HG03469 (cell line): Measurements from ENCODE around the gene PCDHGB5.
A peak's percentile ranks its signal among the peaks of the same experiment; 100 is the strongest.
"Not testable (repeated sequence)": the region's sequence is repeated elsewhere in the genome, so short reads cannot be mapped to it uniquely, and the experiment has no call there.

Source experiments
- ATAC-seq: cut with Tn5 transposase; IDR thresholded peaks from one replicate; pipeline ENCODE4 v1.9.1; 2021; ENCODE audit warnings: mild to moderate bottlenecking, moderate library complexity, moderate number of reproducible peaks; ENCODE audit not compliant: unreplicated experiment

PCDHGB5 gene

DNA sequence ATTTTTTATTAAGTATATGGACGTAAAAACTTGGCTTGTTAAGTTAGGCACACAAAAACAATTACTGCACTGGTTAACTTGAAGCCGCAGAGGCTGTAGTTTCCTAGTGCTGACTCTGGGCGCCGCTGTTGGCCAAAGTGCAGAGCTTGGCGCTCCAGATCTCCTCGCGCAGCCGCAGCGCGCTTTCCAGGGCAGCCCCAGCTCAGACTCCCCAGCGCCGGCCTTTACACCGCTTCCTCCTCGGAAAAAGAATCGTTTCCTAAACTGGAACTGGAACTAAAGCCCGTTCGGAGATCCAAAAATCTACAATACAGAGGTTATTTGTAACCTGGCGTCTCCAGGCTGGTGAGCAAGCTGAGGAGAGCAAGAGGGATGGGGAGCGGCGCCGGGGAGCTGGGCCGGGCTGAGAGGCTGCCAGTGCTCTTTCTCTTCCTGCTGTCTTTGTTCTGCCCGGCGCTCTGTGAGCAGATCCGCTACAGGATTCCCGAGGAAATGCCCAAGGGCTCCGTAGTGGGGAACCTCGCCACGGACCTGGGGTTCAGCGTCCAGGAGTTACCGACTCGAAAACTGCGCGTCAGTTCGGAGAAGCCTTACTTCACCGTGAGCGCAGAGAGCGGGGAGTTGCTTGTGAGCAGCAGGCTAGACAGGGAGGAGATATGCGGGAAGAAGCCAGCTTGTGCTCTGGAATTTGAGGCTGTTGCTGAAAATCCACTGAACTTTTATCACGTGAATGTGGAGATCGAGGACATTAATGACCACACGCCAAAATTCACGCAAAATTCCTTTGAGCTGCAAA, at the start of gene PCDHGB5:
TSS of gene PCDHGB5 (plus strand) at position 192 of the 796 bp plus-strand sequence. CDS start at position 373, 181 bp downstream.
- ATAC-seq = not testable (repeated sequence)

DNA sequence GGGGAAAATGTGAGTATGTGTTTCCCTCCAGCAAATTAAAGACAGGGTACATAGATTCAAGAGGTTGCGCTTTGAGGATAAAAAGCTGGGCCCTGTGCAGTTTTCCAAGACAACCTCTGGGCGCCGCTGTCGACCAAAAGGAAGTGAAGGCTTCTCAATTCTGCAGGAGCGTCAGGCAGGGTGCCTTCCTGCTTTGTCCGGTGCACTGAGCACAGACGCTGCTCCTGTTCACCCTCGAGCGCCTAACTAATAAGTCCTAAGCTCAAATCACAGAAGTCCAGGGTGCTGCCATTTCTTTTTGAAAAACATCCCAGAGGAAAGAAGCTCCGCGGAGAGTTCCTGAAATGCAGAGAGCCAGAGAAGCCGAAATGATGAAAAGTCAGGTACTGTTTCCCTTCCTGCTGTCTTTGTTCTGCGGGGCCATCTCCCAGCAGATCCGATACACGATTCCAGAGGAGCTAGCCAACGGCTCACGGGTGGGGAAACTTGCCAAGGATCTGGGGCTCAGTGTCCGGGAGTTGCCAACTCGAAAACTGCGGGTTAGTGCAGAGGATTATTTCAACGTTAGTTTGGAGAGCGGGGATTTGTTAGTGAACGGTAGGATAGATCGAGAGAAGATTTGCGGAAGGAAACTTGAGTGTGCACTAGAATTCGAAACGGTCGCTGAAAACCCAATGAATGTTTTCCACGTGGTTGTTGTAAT, 47.7 kb upstream of the PCDHGB5 start, which contains the start of gene PCDHGB1:
TSS of gene PCDHGB1 (plus strand) at position 183 of the 703 bp plus-strand sequence. CDS start at position 345, 162 bp downstream.
- peak; percentile 60 for ATAC-seq

DNA sequence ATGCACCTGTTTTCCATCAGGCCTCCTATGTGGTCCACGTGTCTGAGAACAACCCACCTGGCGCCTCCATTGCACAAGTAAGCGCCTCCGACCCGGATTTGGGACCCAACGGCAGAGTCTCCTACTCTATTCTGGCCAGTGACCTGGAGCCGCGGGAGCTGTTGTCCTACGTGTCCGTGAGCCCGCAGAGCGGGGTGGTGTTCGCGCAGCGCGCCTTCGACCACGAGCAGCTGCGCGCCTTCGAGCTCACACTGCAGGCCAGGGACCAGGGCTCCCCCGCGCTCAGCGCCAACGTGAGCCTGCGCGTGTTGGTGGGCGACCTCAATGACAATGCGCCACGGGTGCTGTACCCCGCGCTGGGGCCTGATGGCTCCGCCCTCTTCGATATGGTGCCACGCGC, 46.2 kb upstream of the PCDHGB5 start:
- ATAC-seq = no peak

DNA sequence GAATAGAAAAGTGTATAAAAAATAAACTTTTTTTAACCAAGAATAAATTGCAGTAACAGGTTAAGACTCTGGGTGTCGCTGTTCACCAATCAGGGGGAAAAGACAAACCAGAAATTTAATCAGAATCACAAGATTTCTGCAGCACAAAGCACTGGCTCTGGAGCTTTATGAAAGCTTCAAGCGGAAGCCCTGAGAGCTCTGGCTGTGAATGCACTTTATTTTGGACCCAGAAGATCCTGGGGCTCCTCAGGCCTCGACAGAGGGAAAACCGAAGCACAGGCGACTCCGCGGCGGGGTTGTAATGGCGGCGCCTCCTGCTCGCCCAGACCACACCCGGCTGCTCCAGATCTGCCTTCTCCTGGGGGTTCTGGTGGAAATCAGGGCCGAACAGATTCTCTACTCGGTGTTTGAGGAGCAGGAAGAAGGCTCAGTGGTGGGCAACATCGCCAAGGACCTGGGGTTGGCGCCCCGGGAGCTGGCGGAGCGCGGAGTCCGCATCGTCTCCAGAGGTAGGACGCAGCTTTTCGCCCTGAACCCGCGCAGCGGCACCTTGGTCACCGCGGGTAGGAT, 42.8 kb upstream of the PCDHGB5 start, which contains the start of gene PCDHGA4:
TSS of gene PCDHGA4 (plus strand) at position 122 of the 570 bp plus-strand sequence. CDS start at position 209, 87 bp downstream.
- ATAC-seq = no peak

DNA sequence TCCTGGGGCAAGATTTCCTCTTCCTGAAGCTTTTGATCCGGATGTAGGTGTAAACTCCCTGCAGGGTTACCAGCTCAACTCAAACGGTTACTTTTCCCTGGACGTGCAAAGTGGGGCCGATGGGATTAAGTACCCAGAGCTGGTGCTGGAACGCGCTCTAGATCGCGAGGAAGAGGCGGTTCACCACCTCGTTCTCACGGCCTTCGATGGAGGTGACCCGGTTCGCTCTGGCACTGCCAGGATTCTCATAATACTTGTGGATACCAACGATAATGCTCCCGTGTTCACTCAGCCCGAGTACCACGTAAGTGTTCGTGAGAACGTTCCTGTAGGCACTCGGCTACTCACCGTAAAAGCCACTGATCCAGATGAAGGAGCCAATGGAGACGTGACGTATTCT, 42.1 kb upstream of the PCDHGB5 start:
- ATAC-seq = no peak

DNA sequence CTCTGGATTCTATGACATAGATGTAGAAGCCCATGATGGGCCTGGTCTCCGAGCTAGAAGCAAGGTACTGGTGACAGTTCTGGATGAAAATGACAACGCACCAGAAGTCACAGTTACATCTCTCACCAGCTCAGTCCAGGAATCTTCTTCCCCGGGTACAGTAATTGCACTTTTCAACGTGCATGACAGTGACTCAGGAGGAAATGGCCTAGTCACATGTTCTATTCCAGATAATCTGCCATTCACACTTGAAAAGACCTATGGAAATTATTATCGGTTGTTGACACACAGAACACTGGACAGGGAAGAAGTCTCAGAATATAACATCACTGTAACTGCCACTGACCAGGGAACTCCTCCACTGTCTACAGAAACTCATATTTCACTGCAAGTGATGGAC, 41.6 kb upstream of the PCDHGB5 start:
- ATAC-seq = no peak

DNA sequence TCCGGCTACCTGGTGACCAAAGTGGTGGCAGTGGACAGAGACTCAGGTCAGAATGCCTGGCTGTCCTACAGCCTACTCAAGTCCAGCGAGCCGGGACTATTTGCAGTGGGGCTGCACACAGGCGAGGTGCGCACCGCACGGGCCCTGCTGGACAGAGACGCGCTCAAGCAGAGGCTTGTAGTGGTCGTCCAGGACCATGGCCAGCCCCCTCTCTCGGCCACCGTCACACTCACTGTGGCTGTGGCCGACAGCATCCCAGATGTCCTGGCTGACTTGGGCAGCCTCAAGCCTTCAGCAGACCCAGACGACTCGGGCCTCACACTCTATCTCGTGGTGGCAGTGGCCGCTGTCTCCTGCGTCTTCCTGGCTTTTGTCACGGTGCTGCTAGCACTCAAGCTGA, 40.8 kb upstream of the PCDHGB5 start:
- no peak for ATAC-seq

DNA sequence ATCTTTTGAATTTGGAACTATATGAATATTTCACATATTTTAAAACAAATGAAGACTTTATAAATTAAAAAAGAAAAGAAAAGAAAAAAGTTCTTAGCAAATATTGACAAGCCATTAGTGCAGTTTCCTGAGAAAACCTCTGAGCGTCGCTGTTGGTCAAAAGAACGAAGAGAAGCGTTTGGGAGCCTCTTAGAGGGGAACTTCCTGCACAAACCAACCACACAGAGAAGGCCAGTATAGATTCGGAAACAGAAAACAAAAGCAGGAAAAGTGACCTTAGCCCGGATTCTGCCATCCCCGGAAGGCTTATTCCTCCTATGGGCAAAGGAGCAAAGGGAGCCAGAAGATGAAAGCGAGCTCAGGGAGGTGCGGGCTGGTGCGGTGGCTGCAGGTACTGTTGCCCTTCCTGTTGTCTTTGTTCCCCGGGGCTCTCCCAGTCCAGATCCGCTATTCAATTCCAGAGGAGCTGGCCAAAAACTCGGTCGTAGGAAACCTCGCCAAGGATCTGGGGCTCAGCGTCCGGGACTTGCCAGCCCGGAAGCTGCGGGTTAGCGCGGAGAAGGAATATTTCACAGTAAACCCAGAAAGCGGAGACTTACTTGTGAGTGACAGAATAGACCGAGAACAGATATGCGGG, 37.8 kb upstream of the PCDHGB5 start, which contains the start of gene PCDHGB2:
TSS of gene PCDHGB2 (plus strand) at position 205 of the 637 bp plus-strand sequence. CDS start at position 347, 142 bp downstream.
- peak; percentile 74 for ATAC-seq

DNA sequence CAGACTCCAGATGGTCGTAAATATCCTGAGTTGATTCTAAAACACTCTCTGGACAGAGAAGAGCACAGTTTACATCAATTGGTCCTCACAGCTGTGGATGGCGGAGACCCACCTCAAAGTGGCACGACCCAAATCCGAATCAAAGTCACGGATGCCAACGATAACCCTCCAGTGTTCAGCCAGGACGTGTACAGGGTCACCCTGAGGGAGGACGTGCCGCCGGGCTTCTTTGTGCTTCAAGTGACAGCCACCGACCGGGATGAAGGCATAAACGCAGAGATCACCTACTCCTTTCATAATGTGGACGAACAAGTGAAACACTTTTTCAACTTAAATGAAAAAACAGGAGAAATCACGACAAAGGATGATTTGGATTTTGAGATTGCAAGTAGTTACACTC, 37.1 kb upstream of the PCDHGB5 start:
- no peak for ATAC-seq

DNA sequence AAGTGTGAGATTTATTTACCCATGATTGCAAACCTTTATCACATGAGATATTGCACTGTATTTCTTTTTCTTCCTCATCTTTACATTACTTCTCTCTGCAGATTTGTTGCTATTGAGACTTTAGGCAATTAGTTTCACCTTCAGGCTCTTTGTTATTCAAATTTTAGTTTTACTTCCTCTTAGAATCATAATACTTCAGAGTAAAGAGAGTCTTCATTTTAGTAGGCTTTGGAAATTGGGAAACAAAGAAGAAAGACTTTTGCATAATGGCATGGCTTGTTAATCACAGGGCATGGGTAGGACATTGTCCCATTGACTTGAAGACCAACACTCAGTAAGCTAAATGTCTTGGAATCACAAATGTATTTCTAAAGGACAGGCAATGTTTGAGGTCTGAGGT, 35.0 kb upstream of the PCDHGB5 start:
- no peak for ATAC-seq

DNA sequence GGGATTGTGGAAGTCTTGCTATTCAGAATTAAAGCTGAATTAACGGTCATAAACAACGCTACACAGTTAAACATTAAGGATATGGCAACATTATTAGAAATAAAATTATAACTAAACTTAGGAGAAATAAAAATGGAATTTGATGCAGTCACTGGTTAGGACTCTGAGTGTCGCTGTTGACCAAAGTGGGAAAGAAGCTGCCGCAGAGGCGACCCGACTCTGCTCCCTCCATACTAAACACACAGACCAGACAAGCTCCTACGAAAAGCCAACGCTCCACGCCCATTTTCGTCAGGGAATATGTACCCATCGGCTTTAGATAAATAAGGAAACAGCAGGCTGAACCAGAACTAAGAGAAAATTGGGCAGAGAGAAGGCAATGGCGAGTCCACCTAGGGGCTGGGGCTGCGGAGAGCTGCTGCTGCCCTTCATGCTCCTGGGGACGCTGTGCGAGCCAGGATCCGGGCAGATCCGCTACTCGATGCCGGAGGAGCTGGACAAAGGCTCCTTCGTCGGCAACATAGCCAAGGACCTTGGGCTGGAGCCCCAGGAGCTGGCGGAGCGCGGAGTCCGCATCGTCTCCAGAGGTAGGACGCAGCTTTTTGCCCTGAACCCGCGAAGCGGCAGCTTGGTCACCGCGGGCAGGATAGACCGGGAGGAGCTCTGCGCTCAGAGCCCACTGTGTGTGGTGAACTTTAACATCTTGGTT, 33.6 kb upstream of the PCDHGB5 start, which contains the start of gene PCDHGA5:
TSS of gene PCDHGA5 (plus strand) at position 211 of the 709 bp plus-strand sequence. CDS start at position 380, 169 bp downstream.
- ATAC-seq = no peak

DNA sequence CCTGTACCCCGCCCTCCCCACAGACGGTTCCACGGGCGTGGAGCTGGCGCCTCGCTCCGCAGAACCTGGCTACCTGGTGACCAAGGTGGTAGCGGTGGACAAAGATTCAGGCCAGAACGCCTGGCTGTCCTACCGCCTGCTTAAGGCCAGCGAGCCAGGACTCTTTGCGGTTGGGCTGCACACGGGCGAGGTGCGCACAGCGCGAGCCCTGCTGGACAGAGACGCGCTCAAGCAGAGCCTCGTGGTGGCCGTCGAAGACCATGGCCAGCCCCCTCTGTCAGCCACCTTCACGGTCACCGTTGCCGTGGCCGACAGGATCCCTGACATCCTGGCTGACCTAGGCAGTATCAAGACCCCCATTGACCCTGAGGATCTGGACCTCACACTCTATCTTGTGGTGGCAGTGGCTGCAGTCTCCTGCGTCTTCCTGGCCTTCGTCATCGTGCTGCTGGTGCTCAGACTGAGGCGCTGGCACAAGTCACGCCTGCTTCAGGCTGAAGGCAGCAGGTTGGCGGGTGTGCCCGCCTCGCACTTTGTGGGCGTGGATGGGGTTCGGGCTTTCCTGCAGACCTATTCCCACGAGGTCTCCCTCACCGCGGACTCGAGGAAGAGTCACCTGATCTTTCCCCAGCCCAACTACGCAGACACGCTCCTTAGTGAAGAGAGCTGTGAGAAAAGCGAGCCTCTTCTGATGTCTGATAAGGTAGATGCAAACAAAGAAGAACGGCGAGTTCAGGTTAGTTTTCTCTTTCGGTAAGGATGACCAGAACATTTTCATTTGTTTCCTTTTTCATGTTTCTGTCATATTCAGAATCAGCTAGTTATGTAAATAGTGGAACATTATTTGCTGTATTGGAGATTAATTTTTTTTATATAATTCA, 31.5 kb upstream of the PCDHGB5 start:
- ATAC-seq = no peak

DNA sequence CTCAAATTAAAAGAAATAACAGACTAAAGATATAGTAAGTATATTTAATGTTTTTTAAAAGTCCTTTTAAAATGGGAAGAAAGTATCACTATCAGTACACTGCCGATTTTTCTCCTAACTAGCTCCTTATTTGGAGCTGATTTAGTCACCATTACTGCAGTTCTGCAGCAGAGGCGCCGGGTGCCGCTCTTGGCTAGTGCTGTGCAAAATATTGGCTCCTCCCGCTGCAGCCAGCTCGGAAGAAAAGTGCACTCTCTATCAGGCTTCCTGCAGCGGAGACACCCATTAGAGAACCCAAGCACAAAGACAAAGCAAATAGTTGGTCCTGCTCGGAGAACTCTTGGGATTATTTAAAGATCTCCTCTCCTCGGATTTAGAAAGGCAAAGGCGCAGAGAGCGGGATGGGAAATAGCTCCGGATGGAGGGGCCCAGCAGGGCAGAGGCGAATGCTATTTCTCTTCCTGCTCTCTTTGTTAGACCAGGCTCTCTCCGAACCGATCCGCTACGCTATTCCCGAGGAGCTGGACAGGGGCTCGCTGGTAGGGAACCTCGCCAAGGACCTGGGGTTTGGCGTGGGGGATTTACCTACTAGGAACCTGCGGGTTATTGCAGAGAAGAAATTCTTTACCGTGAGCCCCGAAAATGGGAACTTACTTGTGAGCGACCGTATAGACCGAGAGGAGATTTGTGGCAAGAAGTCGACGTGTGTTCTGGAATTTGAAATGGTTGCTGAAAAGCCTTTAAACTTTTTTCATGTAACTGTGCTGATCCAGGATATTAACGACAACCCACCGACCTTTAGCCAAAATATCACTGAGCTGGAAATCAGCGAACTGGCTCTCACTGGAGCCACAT, 27.5 kb upstream of the PCDHGB5 start, which contains the start of gene PCDHGB3:
TSS of gene PCDHGB3 (plus strand) at position 249 of the 855 bp plus-strand sequence. CDS start at position 402, 153 bp downstream.
- ATAC-seq = peak; percentile 96

DNA sequence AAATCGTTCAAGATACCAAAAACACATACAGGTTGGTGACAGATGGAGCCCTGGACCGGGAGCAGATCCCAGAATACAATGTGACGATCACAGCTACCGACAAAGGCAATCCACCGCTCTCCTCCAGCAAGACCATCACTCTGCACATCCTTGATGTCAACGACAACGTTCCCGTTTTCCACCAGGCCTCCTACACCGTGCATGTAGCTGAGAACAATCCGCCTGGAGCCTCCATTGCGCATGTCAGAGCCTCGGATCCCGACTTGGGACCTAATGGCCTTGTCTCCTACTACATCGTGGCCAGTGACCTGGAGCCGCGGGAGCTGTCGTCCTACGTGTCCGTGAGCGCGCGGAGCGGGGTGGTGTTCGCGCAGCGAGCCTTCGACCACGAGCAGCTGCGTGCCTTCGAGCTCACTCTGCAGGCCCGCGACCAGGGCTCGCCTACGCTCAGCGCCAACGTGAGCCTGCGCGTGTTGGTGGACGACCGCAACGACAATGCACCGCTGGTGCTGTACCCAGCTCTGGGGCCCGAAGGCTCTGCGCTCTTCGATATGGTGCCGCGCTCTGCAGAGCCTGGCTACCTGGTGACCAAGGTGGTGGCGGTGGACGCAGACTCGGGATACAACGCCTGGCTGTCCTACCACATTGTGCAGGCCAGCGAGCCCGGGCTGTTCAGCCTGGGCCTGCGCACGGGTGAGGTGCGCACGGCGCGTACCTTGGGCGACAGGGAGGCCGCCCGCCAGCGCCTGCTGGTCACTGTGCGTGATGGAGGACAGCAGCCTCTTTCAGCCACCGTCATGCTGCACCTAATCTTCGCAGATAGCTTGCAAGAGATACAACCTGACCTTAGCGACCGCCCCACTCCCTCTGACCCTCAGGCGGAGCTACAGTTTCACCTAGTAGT, 25.9 kb upstream of the PCDHGB5 start:
- ATAC-seq = no peak

DNA sequence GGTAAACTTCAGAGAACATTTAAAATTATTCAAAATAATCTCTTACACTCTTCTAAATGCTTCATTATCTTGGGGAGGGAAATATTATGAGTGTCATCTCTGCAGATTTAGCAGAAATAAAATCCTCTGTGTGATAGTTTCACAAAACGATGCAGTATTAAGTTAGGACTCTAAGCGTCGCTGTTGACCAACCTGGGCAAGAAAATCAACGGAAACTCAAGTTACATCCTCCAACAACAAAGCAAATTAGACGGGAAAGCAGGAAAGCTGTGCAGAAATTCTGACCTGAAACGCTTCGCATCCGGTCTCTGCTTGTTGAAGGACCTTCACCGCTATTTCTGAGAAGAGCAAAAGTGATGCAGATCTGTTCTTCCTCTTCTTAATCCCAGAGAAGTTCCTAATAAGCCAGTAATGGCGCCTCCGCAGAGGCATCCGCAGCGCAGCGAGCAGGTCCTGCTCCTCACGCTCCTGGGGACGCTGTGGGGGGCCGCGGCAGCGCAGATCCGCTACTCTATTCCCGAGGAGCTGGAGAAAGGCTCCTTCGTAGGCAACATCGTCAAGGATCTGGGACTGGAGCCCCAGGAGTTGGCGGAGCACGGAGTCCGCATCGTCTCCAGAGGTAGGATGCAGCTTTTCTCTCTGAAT, 24.0 kb upstream of the PCDHGB5 start, which contains the start of gene PCDHGA6:
TSS of gene PCDHGA6 (plus strand) at position 219 of the 645 bp plus-strand sequence. CDS start at position 412, 193 bp downstream.
- no peak for ATAC-seq

DNA sequence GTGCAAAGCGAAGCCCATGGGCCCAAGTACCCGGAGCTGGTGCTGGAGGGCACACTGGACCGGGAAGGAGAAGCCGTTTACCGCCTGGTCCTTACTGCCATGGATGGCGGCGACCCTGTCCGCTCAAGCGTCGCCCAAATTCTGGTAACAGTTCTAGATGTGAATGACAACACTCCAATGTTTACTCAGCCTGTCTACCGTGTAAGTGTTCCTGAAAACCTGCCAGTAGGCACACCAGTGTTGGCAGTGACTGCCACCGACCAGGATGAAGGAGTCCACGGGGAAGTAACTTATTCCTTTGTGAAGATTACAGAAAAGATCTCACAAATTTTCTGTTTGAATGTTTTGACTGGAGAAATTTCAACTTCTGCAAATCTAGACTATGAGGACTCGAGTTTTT, 23.1 kb upstream of the PCDHGB5 start:
- ATAC-seq = no peak
